Muscle of leg (tissue), 11 donors: Measurements from ENCODE around the gene CXCL3. TPM values are rescaled to one million over a fixed set of nuclear protein-coding genes. Genes with fewer than 3 reads are reported as not detected.

ENCODE experiments used
- DNase-seq: peaks from one replicate; pipeline ENCODE4 v3.0.0; 2013
- H3K27ac ChIP-seq: one replicate; pipeline ENCODE4 v1.5.1; 2013; ENCODE audit warnings: mild to moderate bottlenecking, low read length, control low read depth
- H3K27me3 ChIP-seq: one replicate; pipeline ENCODE4 v1.6.1; 2013; ENCODE audit warnings: low read length; ENCODE audit not compliant: control insufficient read depth, insufficient read depth
- H3K36me3 ChIP-seq: one replicate; pipeline ENCODE4 v1.6.1; 2013; ENCODE audit warnings: low read length; ENCODE audit not compliant: control insufficient read depth, insufficient read depth
- H3K4me1 ChIP-seq: one replicate; pipeline ENCODE4 v1.6.1; 2013; ENCODE audit warnings: low read length; ENCODE audit not compliant: control insufficient read depth, insufficient read depth
- H3K4me3 ChIP-seq: one replicate; pipeline ENCODE4 v1.5.1; 2013; ENCODE audit warnings: low read length, control low read depth
- H3K9me3 ChIP-seq: replicated peaks from 2 replicates; pipeline ENCODE4 v1.6.1; 2013; ENCODE audit warnings: low read depth, low read length; ENCODE audit not compliant: control insufficient read depth
- WGBS: methylation state at CpG from one replicate; pipeline ENCODE4 v1.1.5; 2013; ENCODE audit warnings: missing lambda C conversion rate; ENCODE audit not compliant: insufficient coverage; 5-methylcytosine and 5-hydroxymethylcytosine counted together
- polyA plus RNA-seq, 8 donors: library from polyadenylated mRNA; unstranded; fragments of 120-200 nt; gene quantifications; one replicate each; pipeline versions ENCODE4 v1.2.1 to v1.2.3, GENCODE V29; 2013; ENCODE audit warnings: inconsistent platforms in 1 of 8, low replicate concordance in 1 of 8; ENCODE audit not compliant: insufficient read length in 8 of 8, insufficient read depth in 1 of 8
- total RNA-seq: library from RNA; stranded (reverse); fragments of 120-200 nt; gene quantifications from one replicate; pipeline ENCODE4 v1.2.4, GENCODE V29; 2013

The CXCL3 gene
- total and polyA plus RNA-seq, 9 donors: 0.17 to 0.84 (median 0.19) TPM; not detected in 2

GRCh38 chr4:73998040-73999011 is 40.2 kb downstream of the CXCL3 start, which contains the start of gene CXCL5:
Gene CXCL5 (minus strand): TSS chr4:73998677. CDS start chr4:73998581, 96 bp downstream.
- peak within 1 kb of the TSS; percentile 3 for H3K4me3 ChIP-seq
- peak; percentile 30 for DNase-seq
- H3K27me3 ChIP-seq: peaks cover 10% of the 10 kb centered on the region
- 4% methylated on average over 30 of the region's 46 CpGs for WGBS
- no peaks in the 10 kb centered on the region for H3K9me3 ChIP-seq
- H3K4me1 ChIP-seq: peaks cover 6% of the 10 kb centered on the region
- H3K36me3 ChIP-seq: no peaks in the 10 kb centered on the region
- H3K27ac ChIP-seq: no peak within 1 kb of the TSS

GRCh38 chr4:73992050-73992449 is 46.4 kb downstream of the CXCL3 start:
- DNase-seq: no peak
- WGBS: no CpG with 5 or more reads among the region's 1 CpG
- Histone ChIP-seq H3K9me3 (no peaks in the 10 kb centered on the region), H3K27me3 (no peaks in the 10 kb centered on the region), H3K4me1 (no peaks in the 10 kb centered on the region), H3K36me3 (no peaks in the 10 kb centered on the region), H3K27ac (no peak overlapping the region), H3K4me3 (no peak overlapping the region)

GRCh38 chr4:73991742-73992000 is 46.8 kb downstream of the CXCL3 start:
- no CpG with 5 or more reads among the region's 1 CpG for WGBS
- H3K27ac ChIP-seq: no peak overlapping the region

GRCh38 chr4:73990988-73991741 is 47.3 kb downstream of the CXCL3 start:
- H3K9me3 ChIP-seq: no peaks in the 10 kb centered on the region
- WGBS: 80% methylated on average over 1 of the region's 9 CpGs
- no peak overlapping the region for H3K4me3 ChIP-seq
- no peaks in the 10 kb centered on the region for H3K36me3 ChIP-seq
- H3K27me3 ChIP-seq: no peaks in the 10 kb centered on the region
- no peak overlapping the region for H3K27ac ChIP-seq
- no peak for DNase-seq
- H3K4me1 ChIP-seq: no peaks in the 10 kb centered on the region

More at GRCh38 chr4:73991742-73992000, 46.8 kb downstream of the CXCL3 start:
- no peak for DNase-seq
- Histone ChIP-seq H3K27me3 (no peaks in the 10 kb centered on the region), H3K9me3 (no peaks in the 10 kb centered on the region), H3K36me3 (no peaks in the 10 kb centered on the region), H3K4me3 (no peak overlapping the region), H3K4me1 (no peaks in the 10 kb centered on the region)

GRCh38 chr4:73989928-73990327 is 48.6 kb downstream of the CXCL3 start:
- Histone ChIP-seq H3K4me3 (no peak overlapping the region), H3K27ac (no peak overlapping the region), H3K27me3 (no peaks in the 10 kb centered on the region), H3K9me3 (no peaks in the 10 kb centered on the region), H3K36me3 (no peaks in the 10 kb centered on the region), H3K4me1 (no peaks in the 10 kb centered on the region)
- no CpG with 5 or more reads among the region's 5 CpGs for WGBS
- DNase-seq: no peak

GRCh38 chr4:73989031-73989430 is 49.5 kb downstream of the CXCL3 start:
- H3K4me1 ChIP-seq: no peaks in the 10 kb centered on the region
- no peak overlapping the region for H3K27ac ChIP-seq
- no peaks in the 10 kb centered on the region for H3K36me3 ChIP-seq
- no peaks in the 10 kb centered on the region for H3K9me3 ChIP-seq
- no peaks in the 10 kb centered on the region for H3K27me3 ChIP-seq
- H3K4me3 ChIP-seq: no peak overlapping the region
- DNase-seq: no peak
- no CpG with 5 or more reads among the region's 3 CpGs for WGBS

- no peak within 1 kb of the TSS for H3K27ac ChIP-seq
- no peaks in the 10 kb centered on the region for H3K27me3 ChIP-seq
- no peaks in the 10 kb centered on the region for H3K4me1 ChIP-seq
- H3K9me3 ChIP-seq: no peaks in the 10 kb centered on the region
- H3K36me3 ChIP-seq: no peaks in the 10 kb centered on the region
- no peak for DNase-seq
- no peak within 1 kb of the TSS for H3K4me3 ChIP-seq
- WGBS: 94% methylated on average over 1 of the region's 2 CpGs
Observed at GRCh38 chr4:73988061-73988460, 50.4 kb downstream of the CXCL3 start, which contains the start of gene PPBP. Gene PPBP (minus strand): TSS chr4:73988190. CDS start chr4:73988103, 87 bp downstream.

Other genes with a start within 250 kb of the CXCL3 start
- not detected for gene CXCL6, start 202.0 kb downstream of the CXCL3 start, total RNA-seq
- gene CXCL6, start 202.0 kb downstream of the CXCL3 start, polyA plus RNA-seq: under 1 TPM in 5 of 8 donors, not detected in 3; 0.09 to 0.26 (median 0.20) TPM
- 0.27 TPM for gene PF4V1, start 185.4 kb downstream of the CXCL3 start, total RNA-seq
- under 1 TPM in 2 of 8 donors, not detected in 6; 0.31 to 0.40 TPM for gene PF4V1, start 185.4 kb downstream of the CXCL3 start, polyA plus RNA-seq
- gene CXCL1, start 169.3 kb downstream of the CXCL3 start, total RNA-seq: 0.13 TPM
- gene CXCL1, start 169.3 kb downstream of the CXCL3 start, polyA plus RNA-seq: 1 to 10 TPM in 1 of 8 donors, under 1 TPM in 6, not detected in 1; 0.13 to 1.2 (median 0.41) TPM
- gene PF4, start 56.7 kb downstream of the CXCL3 start, total RNA-seq: 0.62 TPM
- 1 to 10 TPM; 1.1 to 3.3 (median 1.6) TPM for gene PF4, start 56.7 kb downstream of the CXCL3 start, polyA plus RNA-seq
- 4.5 TPM for gene PPBP, start 50.5 kb downstream of the CXCL3 start, total RNA-seq
- 1 to 10 TPM; 1.5 to 8.2 (median 4.2) TPM for gene PPBP, start 50.5 kb downstream of the CXCL3 start, polyA plus RNA-seq
- gene CXCL5, start 40.0 kb downstream of the CXCL3 start, total RNA-seq: 0.04 TPM
- under 1 TPM; 0.05 to 0.32 (median 0.15) TPM for gene CXCL5, start 40.0 kb downstream of the CXCL3 start, polyA plus RNA-seq
- 0.66 TPM for gene CXCL2, start 60.5 kb upstream of the CXCL3 start, total RNA-seq
- 1 to 10 TPM in 6 of 8 donors, under 1 TPM in 2; 0.44 to 2.1 (median 1.4) TPM for gene CXCL2, start 60.5 kb upstream of the CXCL3 start, polyA plus RNA-seq
- 17.7 TPM for gene MTHFD2L, start 119.4 kb upstream of the CXCL3 start, total RNA-seq
- gene MTHFD2L, start 119.4 kb upstream of the CXCL3 start, polyA plus RNA-seq: 10 to 100 TPM; 11.7 to 16.8 (median 13.7) TPM